Measurements from ENCODE around the gene FBXL7.
"Not testable (repeated sequence)": the region's sequence is repeated elsewhere in the genome, so short reads cannot be mapped to it uniquely, and the experiment has no call there.

FBXL7 gene

DNA sequence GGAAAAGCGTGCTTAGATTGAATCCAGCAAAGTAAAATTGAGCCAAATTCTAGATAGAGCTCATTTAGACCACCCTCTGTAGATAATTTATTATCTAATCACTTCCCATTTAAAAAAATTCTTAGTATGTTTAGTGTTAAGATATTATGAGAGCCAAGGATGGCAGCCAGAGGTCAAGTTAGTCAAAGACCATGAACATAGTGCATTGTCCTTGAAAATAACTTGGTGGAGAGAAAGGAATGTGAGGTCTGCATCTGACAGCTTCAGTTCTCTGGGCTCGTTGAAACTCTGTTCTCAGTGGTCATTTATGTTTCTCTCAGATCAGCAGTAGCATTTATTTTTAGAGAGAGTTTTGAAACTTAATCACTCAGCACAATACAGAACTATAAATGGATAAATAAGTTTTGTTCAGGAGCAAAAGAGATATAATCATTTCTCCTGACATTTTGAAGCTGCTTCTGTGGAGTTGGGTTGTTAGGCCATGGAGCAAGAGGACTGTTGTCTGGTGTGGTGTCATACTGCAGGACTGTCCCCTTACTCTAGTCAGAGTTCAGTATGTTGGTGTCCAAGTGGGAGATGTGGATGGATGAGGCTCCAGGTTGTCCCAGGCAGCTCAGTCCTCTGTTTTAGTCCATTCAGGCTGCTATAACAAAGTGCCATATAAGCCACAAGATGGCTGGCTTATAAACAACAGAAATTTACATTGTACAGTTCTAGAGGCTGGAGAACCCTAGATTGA, 337.7 kb downstream of the FBXL7 start:
- no peak for DNase-seq

DNA sequence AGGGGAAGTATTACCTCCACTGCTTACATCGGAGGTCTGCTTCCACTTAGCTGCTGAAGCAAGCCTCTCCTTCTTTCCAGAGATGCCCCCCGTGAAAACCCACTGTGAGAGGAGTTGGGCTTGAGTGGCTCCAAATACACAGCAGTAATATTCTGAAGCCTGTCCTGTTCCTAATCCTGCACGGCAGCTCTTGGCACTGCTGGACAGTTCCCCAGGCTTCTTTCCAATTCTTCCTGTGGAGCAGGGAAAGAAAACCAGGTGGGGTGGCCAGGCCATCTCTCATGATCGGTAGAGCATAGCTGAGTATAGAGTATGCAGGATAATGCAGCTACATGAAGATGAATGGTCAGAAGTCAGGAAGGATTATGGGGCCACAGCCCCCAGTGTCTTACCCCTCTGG, 344.3 kb downstream of the FBXL7 start:
- DNase-seq = no peak

DNA sequence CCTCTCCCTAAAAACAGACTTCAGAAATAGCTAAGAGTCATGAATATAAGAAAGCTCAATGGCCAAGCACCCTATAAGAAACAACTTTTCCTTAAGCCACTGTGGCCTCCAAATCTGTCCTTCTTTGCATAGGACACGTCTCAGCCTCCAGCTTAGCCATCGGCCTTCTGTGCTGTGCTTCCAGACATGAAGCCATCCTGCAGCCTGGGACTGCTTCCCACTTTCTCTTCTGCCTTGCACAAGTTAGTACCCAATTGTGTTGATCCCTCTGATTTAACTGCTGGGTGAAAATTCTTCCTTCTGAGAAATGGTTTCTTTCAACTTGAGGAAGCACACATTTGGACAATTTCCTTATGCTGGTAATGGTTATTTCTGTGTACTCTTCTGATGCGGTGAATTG, 344.9 kb downstream of the FBXL7 start:
- DNase-seq = no peak

DNA sequence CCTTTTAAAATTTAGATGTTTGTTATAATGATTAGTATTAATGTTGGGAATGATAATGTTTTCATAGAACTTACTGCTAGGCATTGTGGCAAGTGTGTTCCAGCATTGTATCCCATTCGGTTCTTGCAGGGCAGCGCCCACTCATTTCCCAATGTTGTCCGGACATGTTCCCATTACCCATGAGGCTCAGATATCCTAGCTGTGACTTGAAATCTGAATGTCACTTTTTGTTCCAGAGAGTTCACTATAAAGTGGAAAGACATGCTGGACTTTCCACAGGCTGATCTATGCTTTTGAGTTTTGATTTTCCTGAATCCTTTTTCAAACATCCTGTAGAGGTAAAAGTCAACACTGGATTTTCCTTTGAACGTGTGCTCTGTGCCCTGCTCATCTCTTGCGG, 350.6 kb downstream of the FBXL7 start:
- no peak for DNase-seq

DNA sequence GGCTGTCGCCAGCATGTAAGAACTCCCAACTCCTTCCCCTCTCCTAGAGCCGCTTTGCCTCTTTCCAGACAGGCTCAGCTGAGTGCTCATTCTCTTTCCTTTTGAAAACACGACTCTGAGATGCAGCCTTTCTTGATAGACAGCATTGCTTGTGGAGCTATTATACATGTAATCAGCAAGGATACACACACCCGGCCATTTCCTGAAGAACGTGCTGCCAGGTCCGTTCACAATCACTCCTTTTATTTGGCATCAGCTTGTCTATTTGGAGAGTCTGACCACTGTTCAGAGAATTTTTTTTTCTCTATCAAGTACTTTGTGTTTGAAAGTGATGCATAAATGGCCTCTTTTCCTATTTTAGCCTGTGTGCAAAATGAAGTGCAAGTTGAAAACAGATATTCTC, 351.0 kb downstream of the FBXL7 start:
- DNase-seq = no peak

DNA sequence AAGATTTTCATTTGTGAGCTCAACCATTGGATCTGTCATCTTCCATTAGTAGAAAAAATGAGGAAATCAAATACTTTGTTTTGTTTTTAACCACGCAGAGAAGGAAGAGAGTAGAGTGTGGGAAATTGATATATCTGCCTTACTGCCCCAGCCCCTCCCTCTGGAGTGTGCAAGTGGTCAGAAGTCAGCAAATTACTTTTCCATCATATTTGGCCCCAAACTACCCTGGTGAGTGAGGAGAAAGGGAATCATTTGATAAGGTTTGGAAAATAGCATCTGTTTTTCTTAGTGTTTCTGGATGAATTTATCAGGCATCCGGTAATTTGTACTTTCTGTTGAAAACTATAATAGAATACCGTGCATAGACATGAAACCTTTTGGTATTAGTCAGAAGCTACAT, 352.2 kb downstream of the FBXL7 start:
- no peak for DNase-seq

DNA sequence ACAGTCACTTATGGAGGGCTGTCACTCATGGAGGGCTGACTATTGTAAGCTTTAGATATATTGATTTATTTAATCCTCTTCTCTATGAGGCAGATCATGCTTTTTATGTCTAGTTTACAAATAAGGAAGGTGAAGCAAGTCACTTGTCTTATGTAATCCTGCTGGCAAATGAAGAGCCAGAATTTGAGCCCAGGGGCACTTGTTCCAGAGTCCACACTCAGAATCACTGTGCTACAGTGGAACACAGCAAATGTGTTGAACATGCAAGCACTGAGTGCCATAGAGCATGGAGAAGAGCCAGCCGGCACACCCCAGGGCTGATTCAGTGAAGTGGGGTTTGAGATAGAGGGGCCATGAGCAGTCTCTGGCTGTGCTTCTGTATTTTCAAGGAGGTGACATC, 353.0 kb downstream of the FBXL7 start:
- DNase-seq = no peak

DNA sequence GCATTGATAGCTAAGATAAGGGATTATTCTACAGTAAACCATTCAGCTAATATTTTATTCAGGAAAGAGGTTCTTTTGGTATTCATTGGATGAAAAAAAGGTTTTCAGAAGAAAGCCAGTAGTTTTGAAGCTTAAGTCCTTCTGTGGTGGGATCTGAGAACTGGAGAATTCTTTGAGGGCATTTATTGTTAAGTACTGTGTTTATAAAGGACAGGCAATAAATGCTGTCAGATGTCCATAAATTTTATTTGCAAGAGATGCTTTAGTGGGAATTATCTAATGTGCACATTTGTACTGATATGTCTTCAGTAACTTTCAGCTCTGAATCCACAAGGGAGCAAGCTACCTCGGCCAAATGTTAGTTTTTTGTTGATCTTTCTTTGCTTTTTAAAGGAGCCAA, 358.3 kb downstream of the FBXL7 start:
- DNase-seq = no peak

DNA sequence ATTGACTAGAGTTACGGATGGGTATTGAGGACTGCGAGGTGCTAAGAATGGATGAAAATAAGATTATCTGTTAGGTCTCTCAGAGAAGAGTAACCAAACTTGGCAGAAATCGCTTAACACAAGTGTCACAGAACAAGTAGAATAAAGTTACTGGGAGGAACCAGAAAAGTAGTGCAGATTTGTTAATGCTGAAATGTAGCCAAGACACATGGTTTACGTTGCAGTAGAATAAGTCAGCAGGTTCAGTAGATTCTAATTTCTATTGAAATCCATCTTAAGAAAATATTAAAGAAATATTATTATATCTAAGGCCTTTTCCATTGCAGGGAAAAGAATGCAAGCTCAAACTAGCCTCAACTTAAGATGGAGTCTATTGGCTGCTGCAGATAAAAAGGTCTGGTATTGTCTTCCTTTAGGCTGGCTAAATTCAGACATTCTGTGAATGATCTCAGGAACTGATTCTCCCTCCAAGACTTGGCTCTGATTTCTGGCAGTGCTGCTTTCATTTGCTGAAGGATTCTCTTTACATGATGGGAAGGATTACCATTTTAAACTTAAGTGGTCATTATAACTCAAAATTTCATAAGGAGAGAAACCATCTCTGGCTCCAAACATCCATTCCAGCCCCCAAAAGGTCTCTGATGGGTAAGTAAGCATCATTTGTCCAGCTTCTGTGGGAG, 364.7 kb downstream of the FBXL7 start:
- no peak for DNase-seq

DNA sequence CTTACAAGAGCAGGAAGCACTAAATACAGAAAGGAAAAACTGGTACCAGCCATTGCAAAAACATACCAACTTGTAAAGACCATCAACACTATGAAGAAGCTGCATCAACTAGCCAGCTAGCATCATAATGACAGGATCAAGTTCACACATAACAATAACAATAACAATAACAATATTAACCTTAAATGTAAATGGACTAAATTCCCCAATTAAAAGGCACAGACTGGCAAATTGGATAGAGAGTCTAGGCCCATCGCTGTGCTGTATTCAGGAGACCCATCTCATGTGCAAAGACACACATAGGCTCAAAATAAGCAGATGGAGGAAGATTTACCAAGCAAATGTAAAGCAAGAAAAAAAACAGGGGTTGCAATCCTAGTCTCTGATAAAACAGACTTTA, 372.3 kb downstream of the FBXL7 start:
- not testable (repeated sequence) for DNase-seq

DNA sequence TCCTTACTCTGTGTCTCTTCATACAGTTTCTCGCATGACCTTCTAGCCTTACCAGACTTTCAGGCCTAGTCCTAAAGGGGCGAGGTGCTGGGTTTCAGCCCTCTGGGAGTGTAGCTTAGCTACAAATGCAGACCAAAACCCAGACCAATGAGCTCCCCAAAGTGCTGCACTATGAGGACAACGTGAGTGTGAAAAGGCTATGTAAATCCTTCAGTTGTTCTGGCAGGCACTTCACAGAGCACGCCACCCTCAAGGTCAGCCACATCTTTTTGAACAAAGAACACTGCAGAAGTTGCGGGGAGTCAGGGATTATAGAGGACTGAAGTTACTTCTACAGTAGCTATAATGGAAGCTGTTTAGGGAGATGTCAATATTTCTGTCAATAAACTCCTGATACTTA, 377.9 kb downstream of the FBXL7 start:
- DNase-seq = no peak

DNA sequence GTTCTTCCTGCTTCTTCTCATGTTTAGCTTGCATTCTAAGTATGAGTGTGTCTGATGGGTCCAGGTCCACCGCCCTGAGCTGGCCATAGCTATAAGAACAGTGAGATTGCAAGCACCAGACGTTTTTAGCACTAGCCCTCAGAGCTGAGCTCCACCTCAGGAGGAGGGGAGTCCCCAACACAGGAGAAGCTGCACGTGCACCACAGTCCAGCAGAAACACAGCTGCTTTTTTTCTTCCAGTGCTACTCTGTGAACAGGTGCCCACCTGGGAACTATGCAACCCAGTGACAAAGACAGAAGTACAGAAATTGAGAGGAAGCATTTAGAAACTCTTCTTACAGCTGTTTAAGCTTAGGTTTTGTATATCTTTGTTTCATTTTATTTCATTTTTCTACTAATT, 380.2 kb downstream of the FBXL7 start:
- no peak for DNase-seq

DNA sequence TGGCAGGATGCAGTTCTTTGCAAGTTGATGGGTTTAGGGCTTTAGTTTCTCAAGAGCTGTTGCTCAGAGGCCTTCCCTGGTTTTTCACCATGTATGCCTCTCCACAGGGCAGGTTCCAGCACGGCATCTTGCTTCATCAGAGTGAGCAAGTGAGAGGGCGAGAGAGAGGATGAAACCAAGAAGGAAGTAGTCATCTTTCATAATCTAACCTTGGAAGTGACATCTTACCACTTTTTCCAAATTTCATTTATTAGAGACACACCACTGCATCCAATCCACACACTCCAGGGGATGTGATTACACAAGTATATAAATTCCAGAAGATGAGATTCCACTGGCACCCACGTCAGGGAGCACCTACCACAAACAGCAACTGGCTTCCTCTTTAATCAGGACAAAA, 385.2 kb downstream of the FBXL7 start:
- DNase-seq = no peak

DNA sequence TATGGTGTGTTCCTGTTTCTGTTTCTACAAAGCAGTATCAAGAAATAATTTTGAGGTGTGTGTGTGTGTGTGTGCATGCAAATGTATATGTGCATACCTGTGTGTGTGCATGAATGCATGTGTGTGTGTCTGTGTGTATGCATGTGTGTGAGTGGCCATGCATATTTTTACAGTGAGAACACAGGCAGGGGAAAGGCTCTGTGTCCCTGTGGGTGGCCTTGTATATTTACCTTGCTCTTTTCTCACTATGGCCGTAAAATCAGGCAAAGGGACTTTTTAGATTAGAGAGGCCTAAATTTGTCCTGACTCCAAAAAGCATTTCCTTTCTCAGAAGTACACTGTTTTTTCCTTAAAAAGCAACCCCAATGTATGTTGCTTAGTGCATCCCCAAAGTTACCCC, 386.2 kb downstream of the FBXL7 start:
- no peak for DNase-seq

DNA sequence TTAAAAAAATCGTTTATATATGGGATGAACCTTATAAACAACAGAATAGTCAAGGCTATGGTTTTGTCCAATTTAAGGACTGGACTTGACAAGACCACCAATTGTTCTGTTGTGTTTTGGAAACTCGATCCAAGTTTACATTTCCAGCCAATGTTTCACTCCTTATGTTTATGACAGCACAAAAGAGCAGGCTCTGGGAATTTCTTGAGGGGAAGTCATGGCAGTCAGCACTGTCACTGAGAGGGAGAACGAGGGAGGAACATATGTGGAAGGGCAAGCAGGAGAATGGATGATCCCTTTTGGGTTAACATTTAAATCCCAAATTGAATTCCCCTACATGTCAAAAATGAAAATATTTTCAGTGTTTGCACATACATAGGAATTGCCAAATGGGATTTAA, 387.1 kb downstream of the FBXL7 start:
- no peak for DNase-seq

DNA sequence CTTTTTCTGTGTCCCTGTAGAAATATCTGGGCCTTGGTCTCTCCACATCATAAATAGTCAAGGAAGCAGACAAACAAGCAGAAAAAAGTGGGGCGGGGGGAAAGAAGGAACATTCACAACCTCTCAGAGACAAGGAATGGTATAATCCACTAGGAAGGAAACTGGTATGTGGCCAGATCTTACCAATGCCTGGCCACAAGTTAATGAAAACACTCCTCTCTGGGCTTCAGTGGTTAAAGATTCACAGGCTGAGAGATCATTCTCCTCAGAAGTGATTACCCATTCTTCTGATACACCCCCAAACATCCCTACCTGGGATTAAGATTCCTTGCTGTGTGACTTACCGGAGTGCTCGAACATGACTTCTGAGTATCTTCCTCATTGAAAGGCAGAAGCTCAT, 389.0 kb downstream of the FBXL7 start:
- no peak for DNase-seq

DNA sequence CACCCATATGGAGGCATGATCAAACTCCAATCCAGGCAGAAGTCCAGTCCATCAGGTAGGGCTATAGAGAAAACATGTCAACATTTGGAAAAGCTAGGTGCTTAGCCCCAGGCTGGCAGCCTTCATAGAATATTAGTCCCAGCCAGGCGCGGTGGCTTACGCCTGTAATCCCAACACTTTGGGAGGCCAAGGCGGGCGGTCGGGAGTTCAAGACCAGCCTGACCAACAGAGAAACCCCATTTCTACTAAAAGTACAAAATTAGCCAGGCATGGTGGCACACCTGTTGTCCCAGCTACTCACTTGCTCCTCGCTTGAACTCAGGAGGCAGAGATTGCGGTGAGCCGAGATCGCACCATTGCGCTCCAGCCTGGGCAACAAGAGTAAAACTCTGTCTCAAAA, 393.9 kb downstream of the FBXL7 start:
- no peak for DNase-seq

DNA sequence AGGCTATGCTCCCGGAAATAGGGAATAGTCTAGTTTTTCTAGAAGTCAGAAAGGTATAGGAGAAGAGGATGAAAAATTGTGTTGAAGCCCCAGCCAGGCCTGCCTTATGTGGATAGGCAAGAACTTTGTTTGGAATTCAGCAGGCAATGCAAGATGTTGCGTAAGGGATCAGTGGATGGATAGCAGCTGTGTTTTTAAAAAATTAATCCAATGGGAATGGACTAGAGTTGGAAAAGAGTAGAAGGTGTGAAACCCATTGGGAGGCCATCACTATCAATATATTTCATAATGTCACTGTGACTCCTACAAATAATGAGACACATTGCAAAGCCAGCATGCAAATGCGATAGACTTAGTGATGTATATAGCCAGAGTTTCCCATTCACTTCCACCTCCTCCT, 397.7 kb downstream of the FBXL7 start:
- DNase-seq = no peak

DNA sequence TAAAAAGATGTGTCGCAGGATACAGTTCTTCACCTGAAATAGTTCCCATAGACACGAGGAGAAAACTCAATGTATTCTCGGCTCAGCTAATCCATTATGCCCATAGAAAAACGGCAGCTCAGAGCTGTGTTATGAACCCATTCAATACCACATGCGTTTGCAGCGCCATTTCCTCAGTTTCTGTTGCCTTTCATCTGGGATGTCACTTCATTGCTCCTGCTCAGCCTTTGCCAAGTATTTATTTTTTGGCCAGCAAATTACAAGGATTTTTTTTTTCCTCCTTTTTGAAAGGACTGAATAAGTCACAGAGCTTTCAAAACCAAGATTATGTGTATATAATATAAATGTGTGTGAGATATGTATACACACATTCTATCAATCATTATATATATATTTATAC, 398.7 kb downstream of the FBXL7 start:
- no peak for DNase-seq

DNA sequence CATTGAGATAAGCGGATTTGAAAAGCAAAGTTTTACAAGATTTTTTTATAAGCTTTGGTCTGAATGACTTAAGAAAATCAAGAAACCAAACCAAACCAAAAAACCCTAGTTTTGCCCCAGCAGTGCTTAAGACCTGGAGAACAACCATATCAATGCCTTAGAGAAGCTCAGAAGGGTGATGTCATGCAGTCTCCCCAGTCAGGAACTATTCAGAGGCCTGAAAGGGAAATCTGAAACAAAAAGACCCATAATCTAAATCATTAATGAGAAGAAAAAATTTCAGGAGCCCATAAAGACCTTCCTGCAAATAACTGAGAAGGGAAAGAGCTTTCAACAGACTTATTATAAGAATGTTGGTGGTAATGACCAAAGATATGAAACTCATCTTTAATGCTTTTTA, 399.5 kb downstream of the FBXL7 start:
- no peak for DNase-seq

DNA sequence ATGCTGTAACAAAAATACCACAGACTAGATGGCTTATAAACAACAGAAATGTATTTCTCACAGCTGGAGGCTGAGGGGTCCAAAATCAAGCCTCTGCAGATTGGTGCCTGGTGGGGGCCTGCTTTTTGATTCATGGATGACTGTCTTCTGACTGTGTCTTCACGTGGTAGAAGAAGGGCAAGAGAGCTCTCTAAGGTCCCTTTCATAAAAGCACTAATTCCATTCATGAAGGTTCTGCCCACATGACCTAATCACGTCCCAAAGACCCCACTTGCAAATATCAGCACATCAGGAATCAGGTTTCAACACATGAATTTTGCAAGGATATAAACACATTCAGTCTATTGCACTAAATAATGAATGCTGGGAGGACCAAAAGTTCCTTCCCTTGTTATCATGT, 401.2 kb downstream of the FBXL7 start:
- DNase-seq = no peak

DNA sequence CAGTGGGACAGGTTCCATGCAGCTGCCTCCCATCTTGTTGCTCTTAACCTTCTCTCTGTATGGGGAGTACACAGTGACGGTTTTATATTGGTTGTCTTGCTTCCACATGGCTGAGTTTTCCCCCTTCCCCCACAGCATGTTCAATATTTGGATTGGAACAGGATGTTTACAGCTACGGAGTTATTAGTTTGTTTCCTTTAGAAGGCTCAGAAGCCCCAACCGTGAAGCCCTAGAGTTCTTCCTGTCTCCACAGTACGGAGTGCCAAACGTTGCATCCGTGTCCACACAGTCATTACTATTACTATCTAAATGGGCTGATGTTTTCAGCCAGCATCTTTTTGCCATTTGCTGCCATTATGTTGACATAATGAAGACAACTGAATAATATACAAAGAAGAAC, 402.1 kb downstream of the FBXL7 start:
- no peak for DNase-seq

DNA sequence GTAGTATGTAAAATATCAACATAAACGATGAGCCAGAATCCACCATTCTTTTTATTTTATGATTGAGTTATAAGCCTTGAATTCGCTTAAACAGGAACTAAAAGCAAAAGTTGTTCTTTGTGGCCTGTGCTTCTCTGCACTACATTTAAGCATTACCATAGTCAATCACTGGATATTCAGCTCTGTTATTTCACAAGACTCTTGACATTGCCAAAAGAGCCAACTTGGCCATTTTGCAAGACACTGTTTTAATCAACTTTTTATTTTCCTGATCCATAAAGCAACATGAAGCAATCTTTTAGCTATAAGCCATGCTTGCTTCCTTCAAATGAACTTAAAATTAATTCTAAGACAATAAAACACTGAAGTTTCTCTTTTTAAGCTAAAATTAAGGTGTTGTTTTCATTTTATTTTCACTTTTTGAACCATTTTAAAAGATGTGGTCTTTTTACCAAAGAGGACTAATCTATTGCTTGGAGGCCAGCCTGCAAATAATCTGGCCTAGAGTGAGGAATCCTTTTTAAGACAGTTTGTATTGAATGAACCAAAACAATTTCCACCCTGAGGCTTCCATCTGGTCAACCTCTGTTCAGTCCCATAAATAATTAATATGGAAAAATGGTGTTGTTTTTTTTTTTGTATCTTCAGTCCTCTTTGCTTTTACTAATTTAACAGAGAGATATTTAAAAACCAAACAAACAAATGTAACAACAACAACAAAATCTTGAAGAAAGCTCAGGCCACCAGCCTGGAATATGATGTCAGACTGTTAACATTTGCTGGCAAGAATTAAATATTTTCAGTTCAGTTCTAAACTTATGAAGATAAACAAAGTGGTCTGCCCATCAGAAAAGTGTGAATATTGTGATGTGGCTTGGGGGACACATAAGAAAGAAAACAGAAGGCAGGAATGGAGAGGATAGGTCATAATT, 405.2 kb downstream of the FBXL7 start:
- no peak for DNase-seq

DNA sequence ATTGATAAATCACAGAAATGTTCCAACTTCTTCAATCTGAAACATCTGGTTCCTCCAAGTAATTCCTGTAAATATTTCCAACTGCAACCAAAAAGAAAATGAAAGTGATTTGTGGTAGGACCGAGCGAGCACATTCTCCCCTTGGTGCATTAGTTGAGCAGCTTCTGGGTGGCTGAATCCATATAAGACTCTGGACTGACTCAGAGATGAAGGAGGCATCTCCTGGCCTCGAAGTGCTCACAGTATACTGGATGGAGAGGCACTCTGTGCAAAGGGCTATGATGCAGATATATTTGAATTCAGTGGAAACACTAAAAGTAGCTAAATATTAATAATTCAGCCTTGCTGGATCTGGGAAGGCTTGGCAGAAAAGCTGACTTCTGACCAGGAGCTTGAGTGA, 414.7 kb downstream of the FBXL7 start:
- DNase-seq = no peak
